Coronary artery (tissue), 2 donors: ENCODE measurements around the gene CREB5.

Experiments used
- DNase-seq: peaks from one replicate; pipeline ENCODE4 v3.0.0-alpha.2; 2017; ENCODE audit warnings: low spot score
- H3K27ac ChIP-seq, 2 donors: fragments of 200-600 bp; sonication (generic); one replicate each; pipeline ENCODE4 v1.5.1; 2016 to 2019
- H3K4me3 ChIP-seq: fragments of 200-600 bp; sonication (generic); 2 replicates; pipeline ENCODE4 v1.5.1; 2016; ENCODE audit warnings: mild to moderate bottlenecking, moderate library complexity
- TF ChIP-seq, protein P1 (sequence below): fragments of 200-600 bp; sonication (generic); IDR thresholded peaks from one replicate; pipeline ENCODE4 v1.5.1; 2019; ENCODE audit warnings: antibody characterized with exemption

CREB5 gene

DNA sequence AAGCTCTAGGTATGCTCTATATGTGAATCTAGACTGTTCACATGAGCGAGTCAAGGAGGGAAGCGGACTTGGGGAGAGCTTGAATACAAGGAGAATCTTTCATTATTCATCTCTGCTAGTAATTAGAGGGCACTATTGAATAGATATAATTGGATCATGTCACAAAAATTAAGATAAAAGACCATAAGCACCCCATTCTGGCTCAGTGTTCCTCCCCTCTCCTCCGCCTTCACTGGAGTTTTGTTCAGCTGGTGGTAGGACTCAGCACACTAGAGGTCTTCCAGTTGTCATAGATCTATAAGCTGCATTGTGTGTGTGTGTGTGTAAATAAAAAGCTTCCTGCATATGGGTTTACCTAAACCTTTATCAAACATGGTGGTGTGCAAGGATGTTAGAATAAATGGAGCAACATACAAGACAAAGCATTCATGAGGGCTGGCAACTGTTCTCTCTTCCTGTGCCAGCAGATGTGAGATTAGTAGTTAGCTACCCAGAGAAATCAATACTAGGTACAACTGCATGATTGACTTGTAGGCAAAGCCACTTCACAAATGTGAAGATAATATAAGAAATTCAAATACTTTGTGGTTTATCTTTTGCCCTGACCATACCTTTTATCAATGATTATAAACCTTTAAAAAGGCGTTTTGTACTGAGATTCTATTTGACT lies 142.6 kb downstream of the CREB5 start:
- H3K27ac ChIP-seq = no peak overlapping the region
- TF ChIP-seq, protein P1, sequence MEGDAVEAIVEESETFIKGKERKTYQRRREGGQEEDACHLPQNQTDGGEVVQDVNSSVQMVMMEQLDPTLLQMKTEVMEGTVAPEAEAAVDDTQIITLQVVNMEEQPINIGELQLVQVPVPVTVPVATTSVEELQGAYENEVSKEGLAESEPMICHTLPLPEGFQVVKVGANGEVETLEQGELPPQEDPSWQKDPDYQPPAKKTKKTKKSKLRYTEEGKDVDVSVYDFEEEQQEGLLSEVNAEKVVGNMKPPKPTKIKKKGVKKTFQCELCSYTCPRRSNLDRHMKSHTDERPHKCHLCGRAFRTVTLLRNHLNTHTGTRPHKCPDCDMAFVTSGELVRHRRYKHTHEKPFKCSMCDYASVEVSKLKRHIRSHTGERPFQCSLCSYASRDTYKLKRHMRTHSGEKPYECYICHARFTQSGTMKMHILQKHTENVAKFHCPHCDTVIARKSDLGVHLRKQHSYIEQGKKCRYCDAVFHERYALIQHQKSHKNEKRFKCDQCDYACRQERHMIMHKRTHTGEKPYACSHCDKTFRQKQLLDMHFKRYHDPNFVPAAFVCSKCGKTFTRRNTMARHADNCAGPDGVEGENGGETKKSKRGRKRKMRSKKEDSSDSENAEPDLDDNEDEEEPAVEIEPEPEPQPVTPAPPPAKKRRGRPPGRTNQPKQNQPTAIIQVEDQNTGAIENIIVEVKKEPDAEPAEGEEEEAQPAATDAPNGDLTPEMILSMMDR = no peak
- DNase-seq = no peak
- no peak overlapping the region for H3K4me3 ChIP-seq

DNA sequence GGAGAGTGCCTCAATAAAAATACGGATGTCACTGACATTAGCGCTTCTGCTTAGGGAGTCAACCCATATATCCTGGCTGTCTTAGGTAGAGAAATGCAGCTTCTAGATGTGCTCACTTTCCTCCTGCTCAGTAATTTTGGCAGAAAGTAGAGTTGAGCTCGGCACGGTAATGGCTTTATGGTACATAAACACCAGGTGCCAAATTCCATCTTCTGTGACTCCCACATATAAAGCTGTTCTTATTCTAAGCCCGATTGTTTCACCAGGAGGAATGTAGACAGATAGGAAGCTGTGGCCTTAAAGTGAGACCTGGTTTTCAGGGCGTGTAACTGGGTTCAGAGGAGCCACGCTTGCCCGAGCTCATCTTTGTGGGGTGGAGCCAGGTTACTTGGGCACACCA lies 143.7 kb downstream of the CREB5 start:
- Histone ChIP-seq H3K27ac (no peak overlapping the region), H3K4me3 (no peak overlapping the region)
- TF ChIP-seq, protein P1 = no peak
- DNase-seq = no peak

GRCh38 chr7:28556671-28557070 lies 144.4 kb downstream of the CREB5 start:
- no peak for DNase-seq
- Histone ChIP-seq H3K27ac (no peak overlapping the region), H3K4me3 (no peak overlapping the region)
- TF ChIP-seq, protein P1 = no peak

DNA sequence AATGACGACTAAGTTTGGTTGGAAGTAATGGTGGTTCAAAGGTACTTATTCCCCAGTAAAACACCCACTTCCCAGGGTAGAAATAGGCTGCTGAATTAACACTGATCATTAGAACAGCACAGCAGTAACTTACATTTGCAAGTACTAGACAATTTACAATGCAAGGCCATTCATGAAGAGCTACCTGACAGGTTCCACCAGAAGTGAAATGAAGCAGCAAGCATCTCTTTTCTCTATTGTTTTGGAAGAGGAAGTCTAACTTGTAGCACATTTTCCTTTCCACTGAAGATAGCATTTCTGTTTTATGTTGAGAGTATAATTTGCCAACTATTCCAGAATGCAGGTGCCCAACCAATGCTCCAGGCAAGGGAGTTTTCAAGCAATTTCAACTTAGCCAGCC lies 145.9 kb downstream of the CREB5 start:
- TF ChIP-seq, protein P1 = no peak
- H3K4me3 ChIP-seq = no peak overlapping the region
- DNase-seq = no peak
- no peak overlapping the region for H3K27ac ChIP-seq

- no peak overlapping the region for H3K4me3 ChIP-seq
- no peak for DNase-seq
- no peak overlapping the region for H3K27ac ChIP-seq
- TF ChIP-seq, protein P1 = no peak
These were observed 148.4 kb downstream of the CREB5 start for GRCh38 chr7:28560767-28561166.

DNA sequence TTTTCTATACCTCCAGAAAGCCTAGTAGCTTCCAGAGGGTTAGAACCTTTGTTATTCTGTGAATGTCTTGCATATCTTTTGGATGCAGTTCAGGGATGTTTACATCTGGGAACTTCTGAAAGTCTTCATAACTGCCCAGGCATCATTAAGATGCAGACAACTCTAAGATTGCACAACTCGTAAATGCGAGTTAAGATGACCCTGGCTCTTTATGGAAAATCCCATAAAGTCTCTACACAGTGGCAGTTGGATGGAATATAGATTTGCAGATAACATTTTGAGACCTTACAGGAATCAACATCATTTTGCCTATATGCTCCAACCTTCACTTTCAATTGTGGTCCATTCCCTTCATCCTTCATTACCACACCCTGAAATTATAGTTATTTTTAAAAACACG lies 151.7 kb downstream of the CREB5 start:
- no peak overlapping the region for H3K27ac ChIP-seq
- DNase-seq = no peak
- no peak overlapping the region for H3K4me3 ChIP-seq
- TF ChIP-seq, protein P1 = no peak

GRCh38 chr7:28564755-28565374 lies 152.5 kb downstream of the CREB5 start:
- no peak overlapping the region for H3K27ac ChIP-seq
- TF ChIP-seq, protein P1 = no peak
- no peak overlapping the region for H3K4me3 ChIP-seq
- DNase-seq = no peak
